ENCODE results near the gene IQCF6. TPM values are rescaled to one million over a fixed set of nuclear protein-coding genes. Genes with fewer than 3 reads are reported as not detected.

The IQCF6 gene
- total and polyA plus RNA-seq, 2 experiments from 2014 or later, result not detected

- TF ChIP-seq ZNF462 (CRISPR knock-in tag; IDR thresholded peaks at IDR 0.05) (no peak), ZNF331 (CRISPR knock-in tag; IDR thresholded peaks at IDR 0.05; ENCODE audit: low read depth) (no peak), NANOG (IDR thresholded peaks at IDR 0.05; ENCODE audit: borderline replicate concordance) (no peak), ZNF114 (CRISPR knock-in tag; IDR thresholded peaks at IDR 0.05) (no peak), EZH2 (IDR thresholded peaks at IDR 0.05; ENCODE audit: low read depth, unreplicated experiment) (no peak), EZH2phosphoT487 (IDR thresholded peaks at IDR 0.05; ENCODE audit: unreplicated experiment) (no peak), STAT1 (IDR thresholded peaks at IDR 0.05; ENCODE audit: unreplicated experiment) (no peak)
- TF ChIP-seq, protein P1, sequence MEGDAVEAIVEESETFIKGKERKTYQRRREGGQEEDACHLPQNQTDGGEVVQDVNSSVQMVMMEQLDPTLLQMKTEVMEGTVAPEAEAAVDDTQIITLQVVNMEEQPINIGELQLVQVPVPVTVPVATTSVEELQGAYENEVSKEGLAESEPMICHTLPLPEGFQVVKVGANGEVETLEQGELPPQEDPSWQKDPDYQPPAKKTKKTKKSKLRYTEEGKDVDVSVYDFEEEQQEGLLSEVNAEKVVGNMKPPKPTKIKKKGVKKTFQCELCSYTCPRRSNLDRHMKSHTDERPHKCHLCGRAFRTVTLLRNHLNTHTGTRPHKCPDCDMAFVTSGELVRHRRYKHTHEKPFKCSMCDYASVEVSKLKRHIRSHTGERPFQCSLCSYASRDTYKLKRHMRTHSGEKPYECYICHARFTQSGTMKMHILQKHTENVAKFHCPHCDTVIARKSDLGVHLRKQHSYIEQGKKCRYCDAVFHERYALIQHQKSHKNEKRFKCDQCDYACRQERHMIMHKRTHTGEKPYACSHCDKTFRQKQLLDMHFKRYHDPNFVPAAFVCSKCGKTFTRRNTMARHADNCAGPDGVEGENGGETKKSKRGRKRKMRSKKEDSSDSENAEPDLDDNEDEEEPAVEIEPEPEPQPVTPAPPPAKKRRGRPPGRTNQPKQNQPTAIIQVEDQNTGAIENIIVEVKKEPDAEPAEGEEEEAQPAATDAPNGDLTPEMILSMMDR (conservative IDR thresholded peaks at IDR 0.05; ENCODE audit: low read depth in 2 of 2), result no peak
Measured at GRCh38 chr3:51813539-51813938, 34.5 kb upstream of the IQCF6 start (continued).

GRCh38 chr3:51808934-51809333 lies 29.9 kb upstream of the IQCF6 start:
- Histone ChIP-seq H3K36me3 (ENCODE audit: insufficient read depth) (no peaks in the 10 kb centered on the region), H3K9me2 (ENCODE audit: insufficient read depth) (no peaks in the 10 kb centered on the region; the same call in 1 of the 2 replicates), H3K79me2 (replicated peaks; ENCODE audit: insufficient read depth) (no peaks in the 10 kb centered on the region), H3K27me3 (ENCODE audit: insufficient read depth) (no peaks in the 10 kb centered on the region), H2AFZ (no peak overlapping the region), H4K20me1 (replicated peaks; ENCODE audit: insufficient read depth) (no peaks in the 10 kb centered on the region), H3K4me1 (ENCODE audit: insufficient read depth) (no peaks in the 10 kb centered on the region), H3K27ac (ENCODE audit: low read depth) (no peak overlapping the region), H3F3A (replicated peaks; ENCODE audit: low read depth) (no peaks in the 10 kb centered on the region), H3K4me2 (no peak overlapping the region), H3K4me3 (no peak overlapping the region)
- Mint-ChIP-seq H3K9me3 (no peaks in the 10 kb centered on the region; the same call in 2 of the 3 replicates), H3K4me1 (no peaks in the 10 kb centered on the region), H3K36me3 (ENCODE audit: low read depth) (no peaks in the 10 kb centered on the region), H3K27me3 (ENCODE audit: insufficient read depth, low read depth, poor library complexity) (peaks cover 3% of the 10 kb centered on the region), H3K4me3 (no peak overlapping the region), H3K27ac (no peak overlapping the region)
- TF ChIP-seq, protein P1 (conservative IDR thresholded peaks at IDR 0.05; ENCODE audit: low read depth in 2 of 2), result no peak
- TF ChIP-seq, protein P2, sequence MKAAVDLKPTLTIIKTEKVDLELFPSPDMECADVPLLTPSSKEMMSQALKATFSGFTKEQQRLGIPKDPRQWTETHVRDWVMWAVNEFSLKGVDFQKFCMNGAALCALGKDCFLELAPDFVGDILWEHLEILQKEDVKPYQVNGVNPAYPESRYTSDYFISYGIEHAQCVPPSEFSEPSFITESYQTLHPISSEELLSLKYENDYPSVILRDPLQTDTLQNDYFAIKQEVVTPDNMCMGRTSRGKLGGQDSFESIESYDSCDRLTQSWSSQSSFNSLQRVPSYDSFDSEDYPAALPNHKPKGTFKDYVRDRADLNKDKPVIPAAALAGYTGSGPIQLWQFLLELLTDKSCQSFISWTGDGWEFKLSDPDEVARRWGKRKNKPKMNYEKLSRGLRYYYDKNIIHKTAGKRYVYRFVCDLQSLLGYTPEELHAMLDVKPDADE (IDR thresholded peaks at IDR 0.05), result no peak
- no peak for TF ChIP-seq NANOG (IDR thresholded peaks at IDR 0.05; ENCODE audit: borderline replicate concordance)
- ATAC-seq (no peak), DNase-seq (ENCODE audit: low spot score) (no peak)
